Measurements from ENCODE around the gene DAB2IP. TPM values are rescaled to one million over a fixed set of nuclear protein-coding genes. Genes with fewer than 3 reads are reported as not detected.
"Not testable (repeated sequence)": the region's sequence is repeated elsewhere in the genome, so short reads cannot be mapped to it uniquely, and the experiment has no call there.

DAB2IP gene
- total RNA-seq, 1 experiment from 2014 or later: 46.7 TPM

DNA sequence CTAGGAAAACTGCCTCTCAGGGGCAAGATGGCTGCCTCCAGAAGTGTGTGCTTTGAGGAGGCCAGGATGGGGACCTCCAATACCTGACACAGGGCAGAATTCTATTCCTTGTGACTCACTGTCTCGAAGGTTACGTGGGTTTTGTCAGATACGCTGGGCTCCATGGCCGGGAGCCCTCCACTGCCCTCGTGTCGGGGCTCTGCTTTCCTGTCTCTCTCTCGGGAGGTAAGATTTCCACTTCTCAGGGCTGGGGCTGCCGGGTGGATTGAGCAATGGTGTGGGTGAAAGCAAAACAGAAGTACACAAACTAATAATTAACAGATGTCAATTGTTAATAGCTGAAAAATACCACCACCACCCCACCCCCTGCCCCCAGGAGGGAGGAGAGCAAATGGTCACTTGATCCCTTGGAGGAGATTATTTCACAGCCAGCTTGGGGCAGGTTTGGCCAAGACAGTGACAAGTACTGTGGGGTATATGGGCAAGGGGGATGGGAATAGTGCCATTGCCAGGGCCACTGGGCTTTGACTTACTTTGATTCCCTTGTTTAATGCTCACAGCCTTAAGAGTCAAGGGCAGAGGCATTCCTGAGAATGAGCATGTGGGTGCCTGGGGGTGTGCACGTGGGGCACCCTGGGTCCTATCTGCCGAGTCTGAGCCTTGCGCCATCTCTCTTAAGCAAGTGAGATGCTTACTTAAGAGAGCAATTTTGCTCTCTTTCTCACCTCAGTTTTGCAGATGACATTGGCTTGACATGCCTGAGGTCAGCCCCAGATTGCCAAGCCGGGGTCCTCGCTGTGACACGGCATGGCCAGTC, 28.8 kb upstream of the DAB2IP start:
- no peaks in the 10 kb centered on the region for H3K27me3 ChIP-seq (ENCODE audit: insufficient read depth, low read depth)
- DNase-seq: no peak
- H3K4me2 ChIP-seq: no peak overlapping the region
- H3K4me3 ChIP-seq: no peak overlapping the region
- no peaks in the 10 kb centered on the region for H3K9me3 ChIP-seq (ENCODE audit: insufficient read depth, low read depth)
- intact Hi-C loops (cut with micrococcal nuclease; ENCODE audit: unreplicated experiment): loop anchor here (5.0 kb wide), 1 partner anchor 370 kb away; no protein-coding TSS in a partner anchor
- no peak overlapping the region for H3K27ac ChIP-seq
- ChIA-PET CTCF (no interaction called here), POLR2A (ENCODE audit: unreplicated experiment) (no interaction called here)
- TF ChIP-seq, protein P1, sequence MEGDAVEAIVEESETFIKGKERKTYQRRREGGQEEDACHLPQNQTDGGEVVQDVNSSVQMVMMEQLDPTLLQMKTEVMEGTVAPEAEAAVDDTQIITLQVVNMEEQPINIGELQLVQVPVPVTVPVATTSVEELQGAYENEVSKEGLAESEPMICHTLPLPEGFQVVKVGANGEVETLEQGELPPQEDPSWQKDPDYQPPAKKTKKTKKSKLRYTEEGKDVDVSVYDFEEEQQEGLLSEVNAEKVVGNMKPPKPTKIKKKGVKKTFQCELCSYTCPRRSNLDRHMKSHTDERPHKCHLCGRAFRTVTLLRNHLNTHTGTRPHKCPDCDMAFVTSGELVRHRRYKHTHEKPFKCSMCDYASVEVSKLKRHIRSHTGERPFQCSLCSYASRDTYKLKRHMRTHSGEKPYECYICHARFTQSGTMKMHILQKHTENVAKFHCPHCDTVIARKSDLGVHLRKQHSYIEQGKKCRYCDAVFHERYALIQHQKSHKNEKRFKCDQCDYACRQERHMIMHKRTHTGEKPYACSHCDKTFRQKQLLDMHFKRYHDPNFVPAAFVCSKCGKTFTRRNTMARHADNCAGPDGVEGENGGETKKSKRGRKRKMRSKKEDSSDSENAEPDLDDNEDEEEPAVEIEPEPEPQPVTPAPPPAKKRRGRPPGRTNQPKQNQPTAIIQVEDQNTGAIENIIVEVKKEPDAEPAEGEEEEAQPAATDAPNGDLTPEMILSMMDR (conservative IDR thresholded peaks at IDR 0.05): no peak
- TF ChIP-seq EZH2 (IDR thresholded peaks at IDR 0.05; ENCODE audit: low read depth): no peak
- no peaks in the 10 kb centered on the region for H3K36me3 ChIP-seq (ENCODE audit: low read depth)
- H3K9me2 ChIP-seq (ENCODE audit: insufficient read depth): no peaks in the 10 kb centered on the region
- H4K20me1 ChIP-seq (ENCODE audit: insufficient read depth): no peaks in the 10 kb centered on the region
- no peaks in the 10 kb centered on the region for H3F3A ChIP-seq (ENCODE audit: insufficient read depth, low read depth)
- H3K79me2 ChIP-seq (ENCODE audit: low read depth): no peaks in the 10 kb centered on the region
- no TSS peak for BruUV-seq (replicated peaks)
- no peaks in the 10 kb centered on the region for H3K4me1 ChIP-seq (replicated peaks; ENCODE audit: insufficient read depth)
- H2AFZ ChIP-seq: no peak overlapping the region

- DNase-seq; H4K20me1 ChIP-seq (ENCODE audit: insufficient read depth); H3K9me2 ChIP-seq (ENCODE audit: insufficient read depth); H3K4me1 ChIP-seq (replicated peaks; ENCODE audit: insufficient read depth); H3K27me3 ChIP-seq (ENCODE audit: insufficient read depth, low read depth); H3F3A ChIP-seq (ENCODE audit: insufficient read depth, low read depth); H3K4me2 ChIP-seq; CTCF ChIA-PET; BruUV-seq (replicated peaks); H3K9me3 ChIP-seq (ENCODE audit: insufficient read depth, low read depth); H3K27ac ChIP-seq; H3K4me3 ChIP-seq; H2AFZ ChIP-seq; H3K36me3 ChIP-seq (ENCODE audit: low read depth); H3K79me2 ChIP-seq (ENCODE audit: low read depth): not testable (repeated sequence)
- POLR2A ChIA-PET (ENCODE audit: unreplicated experiment): interaction anchor here (0.6 kb wide), 1 partner anchor 436 kb away, joined by 4 read pairs; no protein-coding TSS in a partner anchor
- intact Hi-C loops (cut with micrococcal nuclease; ENCODE audit: unreplicated experiment): loop anchor here (5.0 kb wide), 1 partner anchor 369 kb away; no protein-coding TSS in a partner anchor
These were observed 28.0 kb upstream of the DAB2IP start for GRCh38 chr9:121623430-121623829.

DNA sequence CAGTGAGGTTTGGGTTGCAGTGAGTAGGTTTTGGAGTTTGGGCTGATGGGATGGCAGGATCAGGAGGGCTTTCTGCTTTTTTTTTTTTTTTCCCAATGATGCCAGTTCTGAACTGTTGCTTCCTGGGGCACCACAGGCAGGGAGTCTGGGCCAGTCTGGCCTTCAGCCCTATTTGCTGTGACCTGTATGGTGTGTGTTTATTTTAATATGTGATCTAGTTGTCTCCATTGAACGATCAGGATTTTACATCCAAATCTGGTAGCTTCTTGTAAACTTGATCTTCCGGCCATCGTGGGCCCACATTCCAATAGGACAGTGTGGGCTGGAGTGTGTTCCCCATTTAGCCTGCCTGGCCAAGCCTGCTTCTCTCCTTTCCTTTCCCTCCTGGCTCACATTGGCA, 25.8 kb upstream of the DAB2IP start:
- BruUV-seq (replicated peaks): no TSS peak
- Histone ChIP-seq H3K27ac (no peak overlapping the region), H3F3A (ENCODE audit: insufficient read depth, low read depth) (no peaks in the 10 kb centered on the region), H4K20me1 (ENCODE audit: insufficient read depth) (no peaks in the 10 kb centered on the region), H3K27me3 (ENCODE audit: insufficient read depth, low read depth) (no peaks in the 10 kb centered on the region), H3K4me3 (no peak overlapping the region), H3K36me3 (ENCODE audit: low read depth) (no peaks in the 10 kb centered on the region), H3K9me2 (ENCODE audit: insufficient read depth) (no peaks in the 10 kb centered on the region), H3K79me2 (ENCODE audit: low read depth) (no peaks in the 10 kb centered on the region), H3K4me1 (replicated peaks; ENCODE audit: insufficient read depth) (no peaks in the 10 kb centered on the region), H3K9me3 (ENCODE audit: insufficient read depth, low read depth) (no peaks in the 10 kb centered on the region), H3K4me2 (no peak overlapping the region), H2AFZ (no peak overlapping the region)
- TF ChIP-seq EZH2 (IDR thresholded peaks at IDR 0.05; ENCODE audit: low read depth): no peak
- TF ChIP-seq, protein P1 (conservative IDR thresholded peaks at IDR 0.05): no peak
- ChIA-PET CTCF (interaction anchor here (0.6 kb wide), 1 partner anchor 40 kb away, joined by 3 read pairs; no protein-coding TSS in a partner anchor), POLR2A (ENCODE audit: unreplicated experiment) (no interaction called here)
- DNase-seq: no peak
- intact Hi-C loops (cut with micrococcal nuclease; ENCODE audit: unreplicated experiment): no loop called here

Data from PC-9 (cell line).